ENCODE data around the gene SRPK2.
"Not testable (repeated sequence)": the region's sequence is repeated elsewhere in the genome, so short reads cannot be mapped to it uniquely, and the experiment has no call there.

SRPK2 gene

GRCh38 chr7:105300587-105300986 lies 88.1 kb downstream of the SRPK2 start:
- not testable (repeated sequence) for DNase-seq

- DNase-seq, result no peak
Measured at GRCh38 chr7:105298439-105298894, 90.3 kb downstream of the SRPK2 start.

GRCh38 chr7:105297985-105298384 lies 90.7 kb downstream of the SRPK2 start:
- DNase-seq, result no peak

- no peak for DNase-seq
Measured at GRCh38 chr7:105297309-105297708, 91.4 kb downstream of the SRPK2 start.

- DNase-seq, result no peak
Measured at GRCh38 chr7:105296491-105296890, 92.2 kb downstream of the SRPK2 start.

- DNase-seq, result no peak
Measured at GRCh38 chr7:105295596-105296352, 92.9 kb downstream of the SRPK2 start.

GRCh38 chr7:105294482-105294881 lies 94.2 kb downstream of the SRPK2 start:
- DNase-seq, result not testable (repeated sequence)

GRCh38 chr7:105289704-105290103 lies 99.0 kb downstream of the SRPK2 start:
- DNase-seq, result no peak

GRCh38 chr7:105286441-105286840 lies 102.3 kb downstream of the SRPK2 start:
- DNase-seq, result no peak

- no peak for DNase-seq
Measured at GRCh38 chr7:105285118-105285874, 103.4 kb downstream of the SRPK2 start.

GRCh38 chr7:105284014-105284413 lies 104.7 kb downstream of the SRPK2 start:
- no peak for DNase-seq

- DNase-seq, result no peak
Measured at GRCh38 chr7:105281966-105282365, 106.8 kb downstream of the SRPK2 start.

- no peak for DNase-seq
Measured at GRCh38 chr7:105279688-105280007, 109.1 kb downstream of the SRPK2 start.

- DNase-seq, result no peak
Measured at GRCh38 chr7:105278973-105279687, 109.6 kb downstream of the SRPK2 start.

- DNase-seq, result no peak
Measured at GRCh38 chr7:105278565-105278964, 110.2 kb downstream of the SRPK2 start.

- DNase-seq, result no peak
Measured at GRCh38 chr7:105277341-105277740, 111.4 kb downstream of the SRPK2 start.

- no peak for DNase-seq
Measured at GRCh38 chr7:105270117-105270516, 118.6 kb downstream of the SRPK2 start.

GRCh38 chr7:105269397-105269796 lies 119.3 kb downstream of the SRPK2 start:
- no peak for DNase-seq

GRCh38 chr7:105268511-105269392 lies 120.0 kb downstream of the SRPK2 start:
- no peak for DNase-seq

GRCh38 chr7:105268056-105268455 lies 120.7 kb downstream of the SRPK2 start:
- DNase-seq, result no peak

- DNase-seq, result no peak
Measured at GRCh38 chr7:105267244-105267643, 121.5 kb downstream of the SRPK2 start.

GRCh38 chr7:105264707-105265106 lies 124.0 kb downstream of the SRPK2 start:
- DNase-seq, result no peak

GRCh38 chr7:105261689-105262088 lies 127.0 kb downstream of the SRPK2 start:
- no peak for DNase-seq
